H9 (cell line): ENCODE measurements around the gene XIRP1. TPM values are rescaled to one million over a fixed set of nuclear protein-coding genes. Genes with fewer than 3 reads are reported as not detected.

Experiments used
- DNase-seq: peaks from one replicate; pipeline ENCODE4 v3.0.0-alpha.2; 2017
- H2AFZ ChIP-seq: one replicate; pipeline ENCODE4 v1.6.1; 2013; ENCODE audit warnings: mild to moderate bottlenecking, low read length, control low read depth, moderate library complexity
- H2AK5ac ChIP-seq: 2 replicates; pipeline ENCODE4 v1.6.1; 2013; ENCODE audit warnings: low read length, control low read depth, mixed read lengths; ENCODE audit not compliant: insufficient read length
- H2BK120ac ChIP-seq: one replicate; pipeline ENCODE4 v1.6.1; 2013; ENCODE audit warnings: low read depth, mild to moderate bottlenecking, low read length, control low read depth, inconsistent platforms; ENCODE audit not compliant: poor library complexity, severe bottlenecking
- H2BK12ac ChIP-seq: 2 replicates; pipeline ENCODE4 v1.6.1; 2013; ENCODE audit warnings: low read length, control low read depth, mixed read lengths, low read depth; ENCODE audit not compliant: insufficient read length
- H2BK15ac ChIP-seq: 2 replicates; pipeline ENCODE4 v1.6.1; 2013; ENCODE audit warnings: low read depth, low read length, control low read depth
- H2BK20ac ChIP-seq: one replicate; pipeline ENCODE4 v1.6.1; 2013; ENCODE audit warnings: low read depth, mild to moderate bottlenecking, low read length, control low read depth, inconsistent platforms; ENCODE audit not compliant: poor library complexity, severe bottlenecking
- H2BK5ac ChIP-seq: 2 replicates; pipeline ENCODE4 v1.6.1; 2013; ENCODE audit warnings: low read length, control low read depth, mixed read lengths; ENCODE audit not compliant: insufficient read length
- H3K14ac ChIP-seq: 2 replicates; pipeline ENCODE4 v1.6.1; 2013; ENCODE audit warnings: low read length, control low read depth; ENCODE audit not compliant: insufficient read depth
- H3K18ac ChIP-seq: 2 replicates; pipeline ENCODE4 v1.6.1; 2013; ENCODE audit warnings: low read depth, mild to moderate bottlenecking, mixed read lengths, low read length, control low read depth; ENCODE audit not compliant: insufficient read length
- H3K23ac ChIP-seq: 2 replicates; pipeline ENCODE4 v1.6.1; 2013; ENCODE audit warnings: low read length, control low read depth, mixed read lengths, low read depth; ENCODE audit not compliant: insufficient read length
- H3K23me2 ChIP-seq: 2 replicates; pipeline ENCODE4 v1.6.1; 2013; ENCODE audit warnings: low read depth, mild to moderate bottlenecking, mixed read lengths, low read length, control low read depth; ENCODE audit not compliant: insufficient read length, poor library complexity, severe bottlenecking
- H3K27ac ChIP-seq: 2 replicates; pipeline ENCODE4 v1.5.1; 2013; ENCODE audit warnings: low read length, control low read depth, mixed read lengths, low read depth; ENCODE audit not compliant: insufficient read length
- H3K27me3 ChIP-seq: 2 replicates; pipeline ENCODE4 v1.6.1; 2013; ENCODE audit warnings: low read length, control low read depth, inconsistent platforms; ENCODE audit not compliant: insufficient read depth
- H3K4ac ChIP-seq: 2 replicates; pipeline ENCODE4 v1.6.1; 2013; ENCODE audit warnings: low read depth, mild to moderate bottlenecking, control low read depth, inconsistent platforms, low read length, moderate library complexity
- H3K4me1 ChIP-seq: 2 replicates; pipeline ENCODE4 v1.6.1; 2013; ENCODE audit warnings: low read length, control low read depth, inconsistent platforms; ENCODE audit not compliant: insufficient read depth
- H3K4me2 ChIP-seq: 2 replicates; pipeline ENCODE4 v1.6.1; 2013; ENCODE audit warnings: low read length, control low read depth, mixed read lengths; ENCODE audit not compliant: insufficient read length, insufficient read depth
- H3K56ac ChIP-seq: 2 replicates; pipeline ENCODE4 v1.6.1; 2013; ENCODE audit warnings: low read depth, mild to moderate bottlenecking, mixed read lengths, low read length, control low read depth; ENCODE audit not compliant: insufficient read length
- H3K79me1 ChIP-seq: 2 replicates; pipeline ENCODE4 v1.6.1; 2013; ENCODE audit warnings: low read depth, mild to moderate bottlenecking, moderate library complexity, low read length, control low read depth, inconsistent platforms; ENCODE audit not compliant: insufficient read depth, poor library complexity, severe bottlenecking
- H3K79me2 ChIP-seq: 2 replicates; pipeline ENCODE4 v1.6.1; 2013; ENCODE audit warnings: low read length, control low read depth, inconsistent platforms; ENCODE audit not compliant: insufficient read depth
- H3K9ac ChIP-seq: 2 replicates; pipeline ENCODE4 v1.6.1; 2013; ENCODE audit warnings: low read length, control low read depth, mixed read lengths; ENCODE audit not compliant: insufficient read length; ENCODE audit errors: extremely low read depth
- H3K9me3 ChIP-seq: one replicate; pipeline ENCODE4 v1.6.1; 2013; ENCODE audit warnings: low read depth, low read length, inconsistent platforms; ENCODE audit not compliant: control insufficient read depth
- H3T11ph ChIP-seq: one replicate; pipeline ENCODE4 v1.6.1; 2013; ENCODE audit warnings: mild to moderate bottlenecking, low read length, control low read depth, inconsistent platforms
- H4K20me1 ChIP-seq: one replicate; pipeline ENCODE4 v1.6.1; 2013; ENCODE audit not compliant: control insufficient read depth, insufficient read length, insufficient read depth
- H4K5ac ChIP-seq: 2 replicates; pipeline ENCODE4 v1.6.1; 2013; ENCODE audit warnings: low read depth, mild to moderate bottlenecking, mixed read lengths, low read length, control low read depth; ENCODE audit not compliant: insufficient read length
- H4K8ac ChIP-seq: replicated peaks from 2 replicates; pipeline ENCODE4 v1.6.1; 2013; ENCODE audit warnings: low read length, control low read depth, mixed read lengths, low read depth; ENCODE audit not compliant: insufficient read length
- H4K91ac ChIP-seq: 2 replicates; pipeline ENCODE4 v1.6.1; 2013; ENCODE audit warnings: low read depth, mild to moderate bottlenecking, moderate library complexity, mixed read lengths, low read length, control low read depth; ENCODE audit not compliant: insufficient read length
- H3K27ac Mint-ChIP-seq, 3 experiments: 2 replicates in 2 of 3; 3 replicates in 1 of 3; pipeline ENCODE4 v1.8.0; 2020 to 2021; ENCODE audit warnings: mixed read lengths in 3 of 3, mild to moderate bottlenecking in 1 of 3, moderate library complexity in 1 of 3
- H3K27me3 Mint-ChIP-seq: 2 replicates; pipeline ENCODE4 v1.8.0; 2021; ENCODE audit warnings: low read depth, mild to moderate bottlenecking, moderate library complexity, mixed read lengths
- H3K36me3 Mint-ChIP-seq, 3 experiments: 2 replicates in 2 of 3; 3 replicates in 1 of 3; pipeline ENCODE4 v1.8.0; 2020 to 2021; ENCODE audit warnings: low read depth in 3 of 3, mixed read lengths in 3 of 3; ENCODE audit not compliant: insufficient read depth in 1 of 3
- H3K4me1 Mint-ChIP-seq, 2 experiments: 2 replicates each; pipeline ENCODE4 v1.8.0; 2020; ENCODE audit warnings: mixed read lengths in 2 of 2
- H3K4me3 Mint-ChIP-seq, 2 experiments: 2 replicates in 1 of 2; 3 replicates in 1 of 2; pipeline ENCODE4 v1.8.0; 2020 to 2021; ENCODE audit warnings: mild to moderate bottlenecking in 2 of 2, mixed read lengths in 2 of 2, moderate library complexity in 1 of 2
- H3K9me3 Mint-ChIP-seq, 2 experiments: 2 replicates in 1 of 2; 3 replicates in 1 of 2; pipeline ENCODE4 v1.8.0; 2020; ENCODE audit warnings: mild to moderate bottlenecking in 2 of 2, mixed read lengths in 2 of 2, moderate library complexity in 1 of 2
- CTCF ChIP-seq: fragments of 200-600 bp; sonication (generic); conservative IDR thresholded peaks from 3 replicates; pipeline ENCODE4 v1.8.0; 2021; ENCODE audit warnings: antibody characterized with exemption, mild to moderate bottlenecking
- WGBS: extraction: QIAGEN DNeasy Blood & Tissue Kit; methylation state at CpG from one replicate; pipeline ENCODE4 v1.1.7; 2013; ENCODE audit warnings: missing lambda C conversion rate, low lambda C conversion rate, mixed read lengths; ENCODE audit not compliant: insufficient read length; ENCODE audit errors: extremely low coverage; 5-methylcytosine and 5-hydroxymethylcytosine counted together
- total RNA-seq: library from RNA; stranded (reverse); gene quantifications from 2 replicates; pipeline ENCODE4 v1.2.1, GENCODE V29; 2021

The XIRP1 gene
- total RNA-seq, 1 experiment from 2014 or later: not detected

GRCh38 chr3:39184081-39184967 is 8.1 kb downstream of the XIRP1 start:
- no peaks in the 10 kb centered on the region for H3K79me2 ChIP-seq
- no peak overlapping the region for H3K4ac ChIP-seq
- H2BK12ac ChIP-seq: no peak overlapping the region
- no CpG with 5 or more reads among the region's 12 CpGs for WGBS
- Mint-ChIP-seq H3K27me3 (peaks cover 14% of the 10 kb centered on the region), H3K36me3 (no peaks in the 10 kb centered on the region), H3K4me1 (peaks cover 19 to 24% of the 10 kb centered on the region in 2 experiments), H3K27ac (no peak overlapping the region), H3K4me3 (no peak overlapping the region), H3K9me3 (no peaks in the 10 kb centered on the region)
- TF ChIP-seq CTCF: no peak
- no peak overlapping the region for H2AK5ac ChIP-seq
- no peak overlapping the region for H2BK5ac ChIP-seq
- H3K27me3 ChIP-seq: no peaks in the 10 kb centered on the region; the same call in 1 of the 2 replicates
- no peak overlapping the region for H3K4me2 ChIP-seq
- no peak overlapping the region for H3K27ac ChIP-seq
- peaks cover 5% of the 10 kb centered on the region; the same call in 1 of the 2 replicates for H3K4me1 ChIP-seq
- H2BK120ac ChIP-seq: no peak overlapping the region
- no peak overlapping the region for H4K91ac ChIP-seq
- no peak overlapping the region for H2BK15ac ChIP-seq
- H3K56ac ChIP-seq: no peak overlapping the region
- no peaks in the 10 kb centered on the region for H3K9me3 ChIP-seq
- H4K20me1 ChIP-seq: no peaks in the 10 kb centered on the region
- H4K8ac ChIP-seq: no peak overlapping the region
- H2BK20ac ChIP-seq: no peak overlapping the region
- no peak overlapping the region for H3K18ac ChIP-seq
- H3K23me2 ChIP-seq: peaks cover 4% of the 10 kb centered on the region
- no peak overlapping the region for H3K14ac ChIP-seq
- H3K79me1 ChIP-seq: no peaks in the 10 kb centered on the region
- no peak overlapping the region for H3T11ph ChIP-seq
- no peak for DNase-seq
- no peak overlapping the region for H2AFZ ChIP-seq
- no peak overlapping the region for H4K5ac ChIP-seq
- no peak overlapping the region for H3K9ac ChIP-seq
- no peak overlapping the region for H3K23ac ChIP-seq
